Psoas muscle (tissue), 8 donors: ENCODE data around the gene FGD4. TPM values are rescaled to one million over a fixed set of nuclear protein-coding genes. Genes with fewer than 3 reads are reported as not detected.
A peak's percentile ranks its signal among the peaks of the same experiment; 100 is the strongest.

Experiments used
- ATAC-seq, 4 donors: fragments of 200-7000 bp; cut with Tn5 transposase; one replicate each; pipeline ENCODE4 v1.9.1; 2020; ENCODE audit warnings: moderate library complexity in 3 of 4, mild to moderate bottlenecking in 2 of 4
- DNase-seq, 2 donors: peaks; one replicate each; pipeline ENCODE4 v3.0.0-alpha.2; 2020
- H3K27ac ChIP-seq: fragments of 200-600 bp; one replicate; pipeline ENCODE4 v1.8.0; 2022
- H3K27me3 ChIP-seq, 3 donors: fragments of 200-600 bp in 1 of 3; one replicate each; pipeline versions ENCODE4 v1.6.1 to v1.8.0; 2013 to 2022; ENCODE audit warnings: low read length in 2 of 3, mild to moderate bottlenecking in 2 of 3, moderate library complexity in 1 of 3; ENCODE audit not compliant: insufficient read depth in 3 of 3
- H3K36me3 ChIP-seq, 2 donors: fragments of 200-600 bp in 1 of 2; one replicate each; pipeline versions ENCODE4 v1.6.1 to v1.8.0; 2013 to 2022; ENCODE audit warnings: low read depth in 1 of 2, mild to moderate bottlenecking in 1 of 2, moderate library complexity in 1 of 2; ENCODE audit not compliant: insufficient read depth in 1 of 2
- H3K4me1 ChIP-seq: fragments of 200-600 bp; one replicate; pipeline ENCODE4 v1.8.0; 2022
- H3K4me3 ChIP-seq: fragments of 200-600 bp; one replicate; pipeline ENCODE4 v1.8.0; 2022; ENCODE audit warnings: mild to moderate bottlenecking
- H3K9me3 ChIP-seq: fragments of 200-600 bp; one replicate; pipeline ENCODE4 v1.8.0; 2022
- CTCF ChIP-seq: fragments of 200-600 bp; IDR thresholded peaks from one replicate; pipeline ENCODE4 v1.8.0; 2022; ENCODE audit warnings: antibody characterized with exemption
- WGBS, 3 donors: extraction: QIAGEN DNeasy Blood & Tissue Kit; methylation state at CpG; one replicate each; pipeline versions ENCODE4 v1.1.6 to v1.1.7; 2013; 5-methylcytosine and 5-hydroxymethylcytosine counted together
- intact Hi-C, 2 donors: fragments of 100-400 bp; cut with DNase I; formaldehyde crosslinking; loops; one replicate each; pipeline versions ENCODE4 v1.11.0 to v1.14.2; 2022
- polyA plus RNA-seq, 3 donors: library from polyadenylated mRNA; stranded (reverse); fragments of 200-250 nt; gene quantifications; one replicate each; pipeline ENCODE4 v1.2.3, GENCODE V29; 2013
- total RNA-seq, 4 donors: library from RNA; stranded (reverse); fragmentation: NEBNext Ultra II Directional in 2 of 4; extraction: Animal tissue kit (Norgen Biotek cat#: 25700) in 2 of 4; gene quantifications; one replicate each; pipeline versions ENCODE4 v1.2.1 to v1.2.4, GENCODE V29; 2021 to 2023
- donor health status: healthy with polysubstance abuse.
- donor health status: DM: no; HTN: no; CAD: no; lungs with moderate emphysema.
- donor health status: Bipolar disorder and iron deficiency.
- donor health status: healthy.
- donor health status: DM: yes; HTN: yes; CAD: no.
- donor health status: DM: no; HTN: no; CAD: no.
- donor health status: DM: no; HTN: no; CAD: no.
- donor health status: DM: yes; HTN: yes; CAD: no.

Gene FGD4
- total and polyA plus RNA-seq, 7 donors, result 1.1 to 20.8 (median 14.9) TPM

- Histone ChIP-seq H3K27ac (no peak overlapping the region), H3K4me1 (peaks cover 17% of the 10 kb centered on the region), H3K9me3 (no peaks in the 10 kb centered on the region), H3K36me3 (no peaks in the 10 kb centered on the region), H3K27me3 (no peaks in the 10 kb centered on the region), H3K4me3 (no peak overlapping the region)
- no peak for TF ChIP-seq CTCF
- intact Hi-C loops, result no loop called here
- ATAC-seq, result no peak
- WGBS, 3 donors, result 88 to 94% (median 88%) methylated on average over 1 of the region's 1 CpG
- no peak for DNase-seq
Measured at GRCh38 chr12:32475724-32476123, 76.4 kb downstream of the FGD4 start.

- no peak for ATAC-seq
- TF ChIP-seq CTCF, result no peak
Measured at GRCh38 chr12:32476446-32476845, 77.1 kb downstream of the FGD4 start.

GRCh38 chr12:32477714-32478113 is 78.4 kb downstream of the FGD4 start:
- Histone ChIP-seq H3K9me3 (no peaks in the 10 kb centered on the region), H3K27me3 (no peaks in the 10 kb centered on the region), H3K36me3 (no peaks in the 10 kb centered on the region), H3K4me1 (peaks cover 25% of the 10 kb centered on the region), H3K27ac (peak overlapping the region; percentile 23), H3K4me3 (no peak overlapping the region)
- DNase-seq (no peak), ATAC-seq (peak in 2 of 4 donors; percentile 43 to 56)
- intact Hi-C loops, result no loop called here
- TF ChIP-seq CTCF, result no peak
- 26 to 47% (median 39%) methylated on average over 2 of the region's 2 CpGs for WGBS, 3 donors

More at GRCh38 chr12:32476446-32476845, 77.1 kb downstream of the FGD4 start:
- H3K27ac ChIP-seq, result no peak overlapping the region
- WGBS, 3 donors, result 67 to 82% (median 71%) methylated on average over 3 of the region's 3 CpGs
- H3K4me3 ChIP-seq, result no peak overlapping the region
- peaks cover 17% of the 10 kb centered on the region for H3K4me1 ChIP-seq
- H3K27me3 ChIP-seq, result no peaks in the 10 kb centered on the region
- no peak for DNase-seq
- intact Hi-C loops, result no loop called here
- H3K9me3 ChIP-seq, result no peaks in the 10 kb centered on the region
- H3K36me3 ChIP-seq, result no peaks in the 10 kb centered on the region

GRCh38 chr12:32478166-32478565 is 78.8 kb downstream of the FGD4 start:
- intact Hi-C loops, result no loop called here

More at GRCh38 chr12:32478166-32478565, 78.8 kb downstream of the FGD4 start:
- H3K4me1 ChIP-seq, result peaks cover 29% of the 10 kb centered on the region
- DNase-seq (no peak), ATAC-seq (no peak)
- H3K27ac ChIP-seq, result no peak overlapping the region
- no peaks in the 10 kb centered on the region for H3K9me3 ChIP-seq
- H3K4me3 ChIP-seq, result no peak overlapping the region
- no peaks in the 10 kb centered on the region for H3K36me3 ChIP-seq
- no peaks in the 10 kb centered on the region for H3K27me3 ChIP-seq
- 60 to 78% (median 61%) methylated on average over 7 of the region's 7 CpGs for WGBS, 3 donors
- TF ChIP-seq CTCF, result no peak
